H7 (cell line): ENCODE data around the gene RBM14. TPM values are rescaled to one million over a fixed set of nuclear protein-coding genes. Genes with fewer than 3 reads are reported as not detected.

Experiments
- DNase-seq: peaks from one replicate; pipeline ENCODE4 v3.0.0; 2012
- H3K27me3 ChIP-seq: 2 replicates; pipeline ENCODE4 v1.6.0; 2011; ENCODE audit warnings: mild to moderate bottlenecking, low read length; ENCODE audit not compliant: control insufficient read depth, insufficient read depth
- H3K36me3 ChIP-seq: replicated peaks from 2 replicates; pipeline ENCODE4 v1.5.1; 2011; ENCODE audit warnings: low read length; ENCODE audit not compliant: control insufficient read depth, insufficient read depth
- H3K4me3 ChIP-seq: 2 replicates; pipeline ENCODE4 v1.5.1; 2011; ENCODE audit warnings: low read depth, mild to moderate bottlenecking, control low read depth, low read length, moderate library complexity; ENCODE audit not compliant: insufficient read depth
- total RNA-seq: library from RNA; depleted of rRNA; stranded (reverse); fragments of >200 nt; shearing (Covaris generic); gene quantifications from 2 replicates; pipeline ENCODE4 v1.2.3, GENCODE V29; 2014; rRNA removed

Gene RBM14
- total RNA-seq, 1 experiment from 2014 or later: 51.6 TPM

GRCh38 chr11:66663741-66664296 is 47.4 kb downstream of the RBM14 start:
- H3K4me3 ChIP-seq: no peak overlapping the region
- no peak for DNase-seq
- H3K27me3 ChIP-seq: no peaks in the 10 kb centered on the region
- peaks cover 22% of the 10 kb centered on the region for H3K36me3 ChIP-seq

GRCh38 chr11:66665369-66665768 is 48.9 kb downstream of the RBM14 start:
- no peak for DNase-seq
- Histone ChIP-seq H3K4me3 (no peak overlapping the region), H3K36me3 (peaks cover 23% of the 10 kb centered on the region), H3K27me3 (no peaks in the 10 kb centered on the region)

- no peaks in the 10 kb centered on the region for H3K27me3 ChIP-seq
- H3K4me3 ChIP-seq: no peak overlapping the region
- peaks cover 13% of the 10 kb centered on the region; the same call in 1 of the 2 replicates for H3K36me3 ChIP-seq
- DNase-seq: no peak
Observed at GRCh38 chr11:66670816-66671215, 54.4 kb downstream of the RBM14 start.

- Histone ChIP-seq H3K4me3 (no peak overlapping the region), H3K27me3 (no peaks in the 10 kb centered on the region), H3K36me3 (no peaks in the 10 kb centered on the region)
- DNase-seq: no peak
Observed at GRCh38 chr11:66674964-66675602, 58.7 kb downstream of the RBM14 start.

- no peak overlapping the region for H3K4me3 ChIP-seq
- no peak for DNase-seq
- H3K27me3 ChIP-seq: no peaks in the 10 kb centered on the region
- no peaks in the 10 kb centered on the region for H3K36me3 ChIP-seq
Observed at GRCh38 chr11:66676282-66676919, 60.0 kb downstream of the RBM14 start.

Other genes starting within 250 kb of the RBM14 start
- gene SLC29A2, start 244.9 kb upstream of the RBM14 start, total RNA-seq: 23.8 and 32.1 TPM in 2 replicates
- gene NPAS4, start 195.6 kb upstream of the RBM14 start, total RNA-seq: 0.04 TPM in 1 of 2 replicates, not detected in the other
- 148 and 174 TPM in 2 replicates for gene MRPL11, start 177.8 kb upstream of the RBM14 start, total RNA-seq
- gene PELI3, start 149.7 kb upstream of the RBM14 start, total RNA-seq: 8.1 and 9.5 TPM in 2 replicates
- gene DPP3, start 136.2 kb upstream of the RBM14 start, total RNA-seq: 146 and 156 TPM in 2 replicates
- gene BBS1, start 106.0 kb upstream of the RBM14 start, total RNA-seq: 25.4 and 26.5 TPM in 2 replicates
- gene ZDHHC24, start 70.6 kb upstream of the RBM14 start, total RNA-seq: 14.8 and 25.8 TPM in 2 replicates
- 36.9 and 68.8 TPM in 2 replicates for gene ACTN3, start 69.7 kb upstream of the RBM14 start, total RNA-seq
- 4.8 and 5.1 TPM in 2 replicates for gene CTSF, start 48.0 kb upstream of the RBM14 start, total RNA-seq
- 0.52 and 0.67 TPM in 2 replicates for gene CCDC87, start 23.6 kb upstream of the RBM14 start, total RNA-seq
- 47.6 and 53.7 TPM in 2 replicates for gene CCS, start 23.4 kb upstream of the RBM14 start, total RNA-seq
- gene RBM4, start 22.1 kb downstream of the RBM14 start, total RNA-seq: 120 and 134 TPM in 2 replicates
- 13.1 and 21.8 TPM in 2 replicates for gene RBM4B, start 61.3 kb downstream of the RBM14 start, total RNA-seq
- gene SPTBN2, start 112.6 kb downstream of the RBM14 start, total RNA-seq: 39.2 and 51.2 TPM in 2 replicates
- gene RCE1, start 226.8 kb downstream of the RBM14 start, total RNA-seq: 43.1 and 50.6 TPM in 2 replicates
- 62.5 and 65.4 TPM in 2 replicates for gene LRFN4, start 240.4 kb downstream of the RBM14 start, total RNA-seq